Measurements from ENCODE around the gene GRAMD1B.

GRAMD1B gene

DNA sequence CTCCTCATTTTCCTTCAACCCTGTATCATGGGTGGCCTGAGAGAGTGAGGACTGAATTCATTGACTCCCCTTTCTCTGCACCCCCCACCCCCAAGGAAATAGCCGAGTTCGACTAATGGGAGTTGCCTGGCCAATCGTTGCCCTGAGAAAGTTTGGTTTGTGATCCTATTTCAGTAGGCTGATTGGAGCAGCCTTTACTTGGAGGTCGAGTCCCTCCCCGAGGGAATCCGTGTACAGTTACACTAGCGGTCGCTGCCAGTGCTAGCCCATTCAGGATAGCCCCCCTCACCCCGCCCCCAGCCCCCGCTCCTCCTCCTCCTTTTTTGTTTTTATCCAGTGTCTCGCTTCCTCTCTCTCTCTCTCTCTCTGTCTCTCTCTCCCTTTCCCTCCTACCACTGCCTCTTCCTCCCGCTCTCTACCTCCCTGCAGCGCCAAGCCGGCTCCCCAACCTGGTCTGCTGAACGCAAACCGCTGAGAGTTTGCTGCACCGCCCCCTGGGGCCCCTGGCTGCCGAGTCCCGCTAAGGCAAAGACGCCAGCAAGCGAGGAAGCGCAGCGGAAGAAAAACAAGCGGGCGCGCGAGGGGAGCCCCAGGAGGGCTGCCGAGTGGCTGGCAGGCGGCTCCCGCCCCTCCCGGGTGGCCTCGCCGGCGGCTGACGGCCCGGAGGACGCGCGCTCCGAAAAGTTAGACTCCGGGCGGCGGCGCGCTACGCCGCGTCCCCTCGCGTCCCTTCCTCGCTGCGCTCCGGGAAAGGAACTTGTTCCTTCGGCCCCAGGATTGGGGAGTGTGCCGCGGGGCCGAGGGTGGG, at the start of gene GRAMD1B:
Gene GRAMD1B, plus strand, starts transcription at position 357 of the 808 bp plus-strand sequence. CDS start 524 bp downstream, outside the sequence.
- Mint-ChIP-seq H3K9me3 (no peaks in the 10 kb centered on the region), H3K27me3 (peaks cover 21% of the 10 kb centered on the region), H3K4me1 (ENCODE audit: low read depth) (peaks cover 51% of the 10 kb centered on the region), H3K36me3 (ENCODE audit: low read depth) (peaks cover 11% of the 10 kb centered on the region), H3K27ac (peak within 1 kb of the TSS; percentile 90), H3K4me3 (peak within 1 kb of the TSS; percentile 98)
- intact Hi-C loops (cut with micrococcal nuclease): loop anchor here (2.0 kb wide), 1 partner anchor 45 kb away; no protein-coding TSS in a partner anchor

DNA sequence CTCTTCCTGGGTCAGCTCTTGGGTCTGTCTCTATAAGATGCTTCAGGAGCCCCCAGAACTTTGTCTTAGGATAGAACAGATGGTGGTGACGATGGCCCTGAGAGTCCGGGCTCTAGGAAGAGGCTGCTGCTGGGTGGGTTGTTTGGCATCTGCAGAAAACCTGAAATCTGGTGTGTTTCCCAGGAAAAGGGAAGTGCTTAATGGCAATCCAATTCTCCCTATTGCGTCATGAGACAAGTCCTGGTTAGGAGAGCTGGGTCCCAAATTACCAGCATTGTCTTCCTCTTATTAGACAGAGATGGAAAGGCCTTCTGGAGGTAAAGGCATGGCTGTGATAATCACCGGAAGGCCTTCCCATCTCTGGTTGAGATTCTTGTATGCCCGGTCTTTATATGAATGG, 48.9 kb upstream of the GRAMD1B start:
- Mint-ChIP-seq H3K27me3 (peaks cover 6% of the 10 kb centered on the region), H3K4me1 (ENCODE audit: low read depth) (peaks cover 14% of the 10 kb centered on the region), H3K27ac (no peak overlapping the region), H3K4me3 (no peak overlapping the region), H3K36me3 (ENCODE audit: low read depth) (no peaks in the 10 kb centered on the region), H3K9me3 (no peaks in the 10 kb centered on the region)
- intact Hi-C loops (cut with micrococcal nuclease): no loop called here

DNA sequence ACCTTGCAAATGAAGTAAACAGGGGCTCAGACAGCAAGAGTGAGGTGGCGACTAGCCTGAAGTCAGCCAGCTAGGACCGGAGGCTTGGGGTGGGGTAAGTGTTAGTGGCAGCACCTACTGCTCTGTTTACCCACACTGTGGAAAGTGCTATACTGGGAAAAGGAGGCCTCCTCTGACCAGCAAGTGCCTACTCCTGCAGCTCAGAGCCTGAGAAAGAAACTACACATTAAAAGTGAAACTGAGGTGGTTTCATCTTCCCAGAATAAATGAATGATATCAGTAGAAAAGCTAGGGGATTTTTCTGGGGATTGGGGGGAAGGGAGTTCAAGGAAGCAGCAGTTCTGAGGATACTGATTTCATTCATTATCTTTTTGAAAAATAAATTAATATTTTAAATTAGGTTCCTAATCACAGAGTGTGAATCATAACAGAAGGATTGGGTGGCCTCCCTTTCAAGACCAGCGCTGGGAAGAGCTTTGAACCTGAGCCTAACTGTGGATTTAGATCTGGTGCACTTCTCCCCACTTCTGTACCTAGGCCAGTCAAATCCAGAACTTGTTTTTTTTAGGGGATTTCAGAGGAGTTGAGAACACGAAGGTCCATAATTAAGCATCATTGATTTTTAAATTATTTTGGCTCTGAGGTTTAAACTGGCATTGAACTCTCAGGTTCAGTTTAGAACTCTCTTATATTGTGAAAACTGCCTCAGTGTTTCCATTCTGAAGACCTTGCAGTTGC, 48.1 kb upstream of the GRAMD1B start:
- intact Hi-C loops (cut with micrococcal nuclease): no loop called here
- Mint-ChIP-seq H3K27me3 (peaks cover 6% of the 10 kb centered on the region), H3K36me3 (ENCODE audit: low read depth) (no peaks in the 10 kb centered on the region), H3K9me3 (no peaks in the 10 kb centered on the region), H3K27ac (peak overlapping the region; percentile 16), H3K4me1 (ENCODE audit: low read depth) (peaks cover 14% of the 10 kb centered on the region), H3K4me3 (no peak overlapping the region)

DNA sequence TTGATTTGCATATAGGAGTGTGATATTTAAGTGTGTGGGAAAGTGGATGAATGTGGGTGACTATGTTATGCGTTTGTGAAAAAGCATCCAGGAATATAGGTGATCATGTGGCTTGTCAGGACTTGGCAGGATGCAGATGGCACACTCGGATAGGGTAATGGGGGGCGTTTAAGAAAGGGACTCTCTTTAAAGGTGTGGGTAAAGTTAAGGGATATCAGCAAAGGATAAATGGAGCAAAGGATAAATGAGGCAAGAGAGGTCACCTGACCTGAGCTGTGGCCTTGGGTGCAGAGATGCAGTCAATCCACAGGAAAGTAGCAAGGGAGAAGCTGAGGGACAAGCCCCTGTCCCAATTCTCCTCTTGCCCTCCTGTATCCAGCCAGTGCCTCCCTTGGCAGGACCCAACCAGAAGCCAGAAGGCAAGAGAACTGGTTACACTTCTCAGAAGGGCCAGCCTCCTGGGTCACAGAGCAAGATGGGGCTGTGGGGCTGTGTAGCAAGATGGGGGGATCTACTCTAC, 47.5 kb upstream of the GRAMD1B start:
- peaks cover 14% of the 10 kb centered on the region for H3K4me1 Mint-ChIP-seq (ENCODE audit: low read depth)
- peaks cover 4% of the 10 kb centered on the region for H3K27me3 Mint-ChIP-seq
- peak overlapping the region; percentile 16 for H3K27ac Mint-ChIP-seq
- no peaks in the 10 kb centered on the region for H3K36me3 Mint-ChIP-seq (ENCODE audit: low read depth)
- H3K4me3 Mint-ChIP-seq: no peak overlapping the region
- intact Hi-C loops (cut with micrococcal nuclease): no loop called here
- no peaks in the 10 kb centered on the region for H3K9me3 Mint-ChIP-seq

DNA sequence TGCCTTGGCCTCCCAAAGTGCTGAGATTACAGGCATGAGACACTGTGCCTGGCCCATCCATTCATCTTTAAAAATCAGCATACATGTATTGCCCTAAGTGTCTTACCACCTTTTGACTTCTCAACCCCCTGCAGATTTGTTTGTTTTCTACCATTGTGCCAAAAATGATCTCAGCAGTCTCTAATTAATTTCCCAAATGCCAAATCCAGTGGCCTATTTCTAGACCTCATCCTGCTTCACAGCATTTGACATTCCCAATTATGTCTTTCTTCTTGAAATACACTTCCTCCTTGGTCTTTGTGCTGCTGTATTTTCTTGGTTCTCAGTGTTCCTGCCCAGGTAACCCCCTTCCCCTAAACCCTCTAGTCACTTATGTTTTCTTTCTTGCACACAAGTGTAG, 46.0 kb upstream of the GRAMD1B start:
- intact Hi-C loops (cut with micrococcal nuclease): no loop called here
- no peaks in the 10 kb centered on the region for H3K9me3 Mint-ChIP-seq
- no peak overlapping the region for H3K4me3 Mint-ChIP-seq
- peaks cover 14% of the 10 kb centered on the region for H3K4me1 Mint-ChIP-seq (ENCODE audit: low read depth)
- H3K27me3 Mint-ChIP-seq: peaks cover 4% of the 10 kb centered on the region
- H3K36me3 Mint-ChIP-seq (ENCODE audit: low read depth): no peaks in the 10 kb centered on the region
- H3K27ac Mint-ChIP-seq: no peak overlapping the region

DNA sequence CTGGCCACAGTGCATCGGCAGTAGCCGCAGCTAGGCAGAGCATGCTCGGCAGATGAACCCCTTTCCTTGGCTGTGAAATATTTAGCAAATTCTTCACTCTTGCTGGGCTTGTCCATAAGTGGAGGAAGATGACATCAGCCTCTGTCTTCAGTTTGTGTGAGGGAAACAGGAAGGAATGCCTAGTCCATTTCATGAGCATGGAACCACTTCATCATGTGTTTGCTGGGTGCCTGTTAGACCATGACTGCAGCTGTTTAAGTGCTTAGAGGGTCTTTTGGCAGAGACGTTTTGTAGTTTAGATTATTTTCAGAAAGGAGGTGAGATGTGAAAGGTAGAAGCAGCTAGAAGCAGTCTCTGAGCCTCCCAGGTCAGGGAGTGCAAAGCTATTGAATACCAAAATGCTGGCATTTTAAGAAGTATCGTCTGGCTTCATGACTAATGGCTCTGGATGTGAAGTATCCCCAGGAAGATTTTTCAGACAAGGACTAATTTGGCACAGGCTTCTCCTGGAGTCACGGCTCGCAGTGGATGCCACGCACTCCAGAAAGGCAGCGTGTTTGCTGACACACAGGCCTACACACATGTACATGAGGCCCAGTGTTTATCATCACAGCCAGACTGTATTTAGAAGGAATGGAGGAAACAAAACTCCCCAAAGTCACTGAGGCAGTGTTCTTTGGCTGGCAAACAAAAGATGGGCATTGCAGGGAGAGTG, 43.1 kb upstream of the GRAMD1B start:
- no peak overlapping the region for H3K4me3 Mint-ChIP-seq
- intact Hi-C loops (cut with micrococcal nuclease): no loop called here

DNA sequence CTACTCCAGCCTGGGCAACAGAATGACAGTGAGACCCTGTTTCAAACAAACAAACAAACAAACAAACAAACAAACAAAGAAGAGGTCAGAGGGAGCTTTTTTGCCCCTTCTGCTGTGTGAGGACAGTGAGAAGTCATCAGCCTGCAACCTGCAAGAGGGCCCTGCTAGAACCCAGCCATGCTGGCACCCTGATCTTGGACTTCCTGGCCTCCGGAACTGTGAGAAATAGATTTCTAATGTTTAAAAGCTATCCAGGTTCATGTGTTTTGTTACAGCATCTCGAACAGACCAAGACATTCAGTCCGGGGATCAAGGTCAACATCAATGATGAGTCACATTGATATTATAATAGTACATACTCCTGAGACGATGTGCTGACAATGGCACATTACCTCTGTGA, 41.4 kb upstream of the GRAMD1B start:
- intact Hi-C loops (cut with micrococcal nuclease): no loop called here
- Mint-ChIP-seq H3K36me3 (ENCODE audit: low read depth) (no peaks in the 10 kb centered on the region), H3K4me1 (ENCODE audit: low read depth) (no peaks in the 10 kb centered on the region), H3K4me3 (no peak overlapping the region), H3K27me3 (peaks cover 1% of the 10 kb centered on the region), H3K9me3 (no peaks in the 10 kb centered on the region), H3K27ac (no peak overlapping the region)

More for the DNA sequence above, 43.1 kb upstream of the GRAMD1B start:
- Mint-ChIP-seq H3K9me3 (no peaks in the 10 kb centered on the region), H3K4me1 (ENCODE audit: low read depth) (peaks cover 5% of the 10 kb centered on the region), H3K27ac (no peak overlapping the region), H3K36me3 (ENCODE audit: low read depth) (no peaks in the 10 kb centered on the region), H3K27me3 (no peaks in the 10 kb centered on the region)

DNA sequence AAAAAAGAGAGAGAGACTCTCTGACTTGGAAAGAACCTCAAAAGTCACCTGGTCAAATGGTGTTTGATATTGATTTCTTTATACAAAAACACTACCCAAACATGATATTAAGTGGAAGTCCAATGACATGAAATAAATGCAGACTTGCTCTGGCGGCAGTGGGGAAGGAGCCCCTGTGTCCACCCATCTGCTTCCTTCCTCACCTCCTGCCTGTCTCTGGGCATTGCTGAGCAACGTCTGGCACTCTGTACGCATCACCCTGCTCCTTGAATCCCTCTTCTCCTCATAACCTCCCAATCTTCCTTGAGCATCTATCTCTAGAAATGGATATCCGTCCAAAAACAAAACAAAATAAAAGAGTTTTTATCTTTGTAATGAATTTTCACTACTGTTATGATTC, 39.9 kb upstream of the GRAMD1B start:
- Mint-ChIP-seq H3K4me1 (ENCODE audit: low read depth) (no peaks in the 10 kb centered on the region), H3K27ac (no peak overlapping the region), H3K4me3 (no peak overlapping the region), H3K9me3 (no peaks in the 10 kb centered on the region), H3K36me3 (ENCODE audit: low read depth) (no peaks in the 10 kb centered on the region), H3K27me3 (peaks cover 3% of the 10 kb centered on the region)
- intact Hi-C loops (cut with micrococcal nuclease): no loop called here

DNA sequence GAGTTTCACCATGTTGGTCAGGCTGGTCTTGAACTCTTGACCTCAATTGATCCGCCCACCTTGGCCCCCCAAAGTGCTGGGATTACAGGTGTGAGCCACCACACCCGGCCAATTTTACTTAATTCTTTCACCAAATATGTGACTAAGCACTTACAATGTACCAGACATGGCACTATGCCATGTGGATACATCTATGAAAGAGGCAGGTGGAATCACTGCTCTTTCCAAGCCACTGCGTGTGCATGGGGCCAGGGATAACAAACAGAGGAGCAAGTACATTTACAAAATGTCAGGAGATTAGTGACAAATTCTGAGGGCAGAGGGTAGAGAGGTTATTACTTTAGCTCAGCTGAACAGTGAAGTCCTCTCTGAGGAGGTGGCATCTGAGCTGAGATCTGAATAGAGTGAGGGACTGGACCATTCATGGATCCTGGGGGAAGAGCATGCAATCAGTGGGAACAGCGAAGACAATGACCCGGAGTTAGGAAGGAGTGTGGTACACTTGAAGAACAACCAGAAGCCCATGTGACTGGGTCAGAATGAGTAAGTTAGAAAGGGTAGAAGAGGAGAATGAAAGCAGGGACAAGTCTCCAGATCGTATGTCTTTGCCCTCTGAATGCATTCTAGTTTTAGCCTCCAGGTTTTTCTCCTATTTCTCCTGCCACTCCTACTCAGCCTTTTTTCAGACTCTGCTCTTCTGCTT, 38.3 kb upstream of the GRAMD1B start:
- H3K27ac Mint-ChIP-seq: no peak overlapping the region
- peaks cover 7% of the 10 kb centered on the region for H3K4me1 Mint-ChIP-seq (ENCODE audit: low read depth)
- H3K27me3 Mint-ChIP-seq: peaks cover 3% of the 10 kb centered on the region
- no peaks in the 10 kb centered on the region for H3K9me3 Mint-ChIP-seq
- no peaks in the 10 kb centered on the region for H3K36me3 Mint-ChIP-seq (ENCODE audit: low read depth)
- intact Hi-C loops (cut with micrococcal nuclease): no loop called here
- no peak overlapping the region for H3K4me3 Mint-ChIP-seq

DNA sequence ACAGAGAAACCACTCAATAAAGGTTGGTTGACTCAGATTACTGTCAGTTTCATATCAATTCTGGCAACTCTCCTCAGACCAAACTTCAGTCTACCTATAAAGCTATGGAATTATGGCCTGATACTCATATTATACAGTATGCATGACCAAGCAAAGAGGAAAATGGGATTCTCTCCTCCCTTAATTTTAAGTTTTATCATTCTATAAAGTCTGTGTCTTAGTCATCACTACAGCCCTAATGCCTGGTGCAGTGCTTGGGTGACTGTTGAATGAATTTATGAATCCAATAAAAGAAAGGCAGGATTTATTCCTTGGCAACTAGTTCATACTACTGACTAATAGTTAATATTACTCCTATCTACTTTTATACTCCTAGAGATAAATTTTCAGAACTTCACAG, 37.6 kb upstream of the GRAMD1B start:
- Mint-ChIP-seq H3K4me3 (no peak overlapping the region), H3K27ac (no peak overlapping the region), H3K27me3 (peaks cover 3% of the 10 kb centered on the region), H3K4me1 (ENCODE audit: low read depth) (peaks cover 7% of the 10 kb centered on the region), H3K9me3 (no peaks in the 10 kb centered on the region), H3K36me3 (ENCODE audit: low read depth) (no peaks in the 10 kb centered on the region)
- intact Hi-C loops (cut with micrococcal nuclease): no loop called here

DNA sequence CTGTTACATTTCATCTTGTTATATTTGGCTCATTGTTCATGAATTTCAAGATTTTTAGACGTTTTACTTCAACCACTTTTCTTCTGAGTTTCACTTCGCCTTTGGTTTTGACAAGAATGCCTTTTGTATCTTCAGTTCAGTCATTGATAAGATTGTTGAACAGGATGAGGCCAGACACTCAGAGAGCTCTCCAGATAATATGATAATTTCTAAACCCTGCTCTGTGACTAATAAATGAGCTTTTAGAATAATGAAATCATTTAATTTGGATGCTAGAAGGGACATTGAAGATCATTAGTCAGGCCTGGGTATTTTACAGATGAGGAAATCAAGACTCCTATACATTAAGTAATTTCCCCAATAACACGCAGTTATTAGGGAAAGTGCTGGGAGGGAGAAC, 37.2 kb upstream of the GRAMD1B start:
- no peak overlapping the region for H3K27ac Mint-ChIP-seq
- H3K36me3 Mint-ChIP-seq (ENCODE audit: low read depth): no peaks in the 10 kb centered on the region
- no peak overlapping the region for H3K4me3 Mint-ChIP-seq
- intact Hi-C loops (cut with micrococcal nuclease): no loop called here
- no peaks in the 10 kb centered on the region for H3K9me3 Mint-ChIP-seq
- peaks cover 3% of the 10 kb centered on the region for H3K27me3 Mint-ChIP-seq
- H3K4me1 Mint-ChIP-seq (ENCODE audit: low read depth): peaks cover 7% of the 10 kb centered on the region

DNA sequence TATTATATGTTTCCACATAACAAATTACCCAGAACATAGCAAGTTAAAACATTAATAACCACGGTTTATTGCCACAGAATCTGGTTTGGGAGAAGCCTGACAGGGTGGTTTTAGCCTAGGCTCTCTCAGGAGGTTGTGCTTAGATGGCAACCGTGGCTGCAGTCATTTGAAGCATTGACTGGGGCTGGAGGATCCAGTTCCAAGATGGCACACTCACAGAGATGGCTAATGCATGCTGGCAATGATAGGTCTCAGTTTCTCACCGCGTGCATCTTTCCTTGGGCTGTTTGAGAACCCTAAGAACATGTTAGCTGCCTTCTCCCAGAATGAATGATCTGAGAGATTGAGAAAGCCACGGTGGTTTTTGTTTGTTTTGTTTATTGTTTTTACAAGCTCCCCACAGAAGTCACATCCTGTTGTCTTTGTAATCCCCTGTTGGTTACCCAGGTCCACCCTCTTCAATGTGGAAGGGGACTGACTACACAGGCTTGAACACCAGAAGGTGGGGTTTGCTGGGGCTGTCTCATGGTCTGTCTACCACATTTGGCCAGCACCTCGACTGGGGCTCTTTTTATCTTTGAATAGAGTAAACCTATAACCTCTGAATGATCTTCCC, 36.6 kb upstream of the GRAMD1B start:
- H3K27me3 Mint-ChIP-seq: peaks cover 3% of the 10 kb centered on the region
- no peak overlapping the region for H3K27ac Mint-ChIP-seq
- peaks cover 7% of the 10 kb centered on the region for H3K4me1 Mint-ChIP-seq (ENCODE audit: low read depth)
- H3K9me3 Mint-ChIP-seq: no peaks in the 10 kb centered on the region
- intact Hi-C loops (cut with micrococcal nuclease): no loop called here
- H3K36me3 Mint-ChIP-seq (ENCODE audit: low read depth): no peaks in the 10 kb centered on the region
- H3K4me3 Mint-ChIP-seq: no peak overlapping the region

DNA sequence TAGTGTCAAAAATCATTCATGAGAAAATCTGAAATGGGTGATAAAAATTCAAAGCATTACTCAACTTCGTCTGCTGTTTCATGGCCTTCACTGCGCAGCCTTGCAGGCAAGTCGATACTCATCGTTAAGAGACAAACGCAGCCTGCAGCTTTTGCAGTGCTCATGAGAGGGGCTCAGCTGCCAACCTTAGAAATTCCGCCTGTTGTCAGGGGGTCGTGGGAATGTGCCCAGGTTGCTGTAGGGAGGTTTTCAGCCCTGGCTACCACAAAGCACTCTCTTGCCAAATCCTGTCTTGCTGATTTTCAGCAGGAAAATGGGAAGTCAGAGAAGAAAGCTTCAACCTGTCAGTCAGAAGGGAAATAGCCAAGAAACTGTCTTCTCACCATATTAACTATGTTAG, 25.4 kb upstream of the GRAMD1B start:
- H3K27me3 Mint-ChIP-seq: no peaks in the 10 kb centered on the region
- no peaks in the 10 kb centered on the region for H3K9me3 Mint-ChIP-seq
- H3K27ac Mint-ChIP-seq: no peak overlapping the region
- intact Hi-C loops (cut with micrococcal nuclease): loop anchor here (10.0 kb wide), 1 partner anchor 100 kb away; no protein-coding TSS in a partner anchor
- peaks cover 19% of the 10 kb centered on the region for H3K4me1 Mint-ChIP-seq (ENCODE audit: low read depth)
- H3K36me3 Mint-ChIP-seq (ENCODE audit: low read depth): no peaks in the 10 kb centered on the region
- H3K4me3 Mint-ChIP-seq: no peak overlapping the region
